Stimulated activated CD4-positive, alpha-beta T cell treated with anti-CD3 and anti-CD28 coated beads, Interleukin-2, amount 100 ng/mL, for 48 hours (primary cell): ENCODE measurements around the gene CTSE.
A peak's percentile ranks its signal among the peaks of the same experiment; 100 is the strongest.
"Not testable (repeated sequence)": the region's sequence is repeated elsewhere in the genome, so short reads cannot be mapped to it uniquely, and the experiment has no call there.

ENCODE experiments used
- DNase-seq, 2 donors: peaks; one replicate each; pipeline ENCODE4 v3.0.0-alpha.2; 2020

The CTSE gene

DNA sequence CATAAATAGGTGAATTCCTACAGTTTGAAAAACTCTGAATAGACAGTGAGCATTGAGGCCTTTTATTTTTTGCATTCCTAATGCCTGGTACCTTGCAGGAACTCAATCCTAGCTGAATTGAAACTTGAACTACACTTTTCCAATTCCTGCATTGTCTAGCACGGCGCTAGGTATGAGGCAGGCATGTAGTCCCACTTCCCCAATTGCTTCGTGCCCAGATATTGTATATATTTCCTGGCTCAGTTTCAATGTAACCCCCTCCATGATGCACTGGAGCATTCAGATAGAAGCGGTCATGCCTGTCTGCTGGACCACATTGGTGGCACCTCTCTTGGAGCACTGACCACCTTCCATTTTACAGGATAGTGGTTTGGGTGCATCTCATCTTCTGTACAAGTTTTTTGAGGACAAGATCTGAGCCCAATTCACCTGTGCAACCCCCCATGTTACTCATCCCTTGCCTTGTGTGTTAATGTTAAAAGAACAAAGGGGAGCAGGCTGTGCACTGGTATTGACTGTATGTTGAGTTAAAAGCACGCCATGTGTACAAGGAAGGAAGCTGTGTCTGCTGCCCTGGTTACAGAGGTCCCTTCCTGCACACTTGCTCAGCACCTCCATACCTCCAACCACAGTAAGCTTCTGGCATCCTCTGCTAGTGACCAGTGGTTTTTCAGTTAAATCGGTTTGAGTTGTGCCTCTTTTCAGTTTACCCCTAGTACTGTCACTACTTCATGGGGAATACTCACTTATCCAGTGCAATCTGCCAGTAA lies 10.5 kb downstream of the CTSE start:
- no peak for DNase-seq

DNA sequence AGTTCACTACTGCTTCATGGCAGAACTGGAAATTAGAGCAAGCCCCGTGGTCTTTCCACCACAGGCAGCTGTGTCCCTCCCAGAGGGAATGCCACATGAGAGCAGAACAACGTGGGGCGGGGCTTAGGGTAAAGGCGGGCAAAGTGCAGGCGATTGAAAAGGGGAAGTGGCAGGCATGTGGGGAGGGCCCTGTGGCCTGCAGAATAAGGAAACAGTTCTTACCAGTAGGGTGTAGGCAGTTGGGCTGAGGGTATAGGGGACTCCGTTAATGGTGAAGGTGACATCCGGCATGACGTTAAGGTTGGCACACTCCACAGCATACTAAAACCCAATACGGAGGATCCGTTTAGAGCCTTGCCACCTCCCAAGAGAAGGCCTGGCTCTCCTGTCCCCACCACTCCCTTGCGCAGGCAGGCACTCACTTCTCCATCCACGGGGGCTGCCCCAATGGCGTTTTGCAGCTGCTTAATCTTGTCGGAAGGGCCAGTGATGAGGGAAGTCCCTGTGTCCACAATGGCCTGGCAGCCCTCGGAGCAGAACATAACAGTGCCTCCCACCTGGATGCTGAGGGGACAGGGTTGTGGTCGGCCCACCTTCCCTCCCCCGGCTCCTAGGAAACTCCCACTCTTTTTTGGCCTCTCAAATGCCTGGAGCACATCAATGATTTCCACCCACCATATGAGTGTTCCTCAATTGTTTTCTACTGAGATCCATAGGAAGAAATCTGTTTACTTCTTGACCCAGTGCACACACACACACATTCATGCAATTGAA lies 11.4 kb downstream of the CTSE start:
- DNase-seq = no peak

DNA sequence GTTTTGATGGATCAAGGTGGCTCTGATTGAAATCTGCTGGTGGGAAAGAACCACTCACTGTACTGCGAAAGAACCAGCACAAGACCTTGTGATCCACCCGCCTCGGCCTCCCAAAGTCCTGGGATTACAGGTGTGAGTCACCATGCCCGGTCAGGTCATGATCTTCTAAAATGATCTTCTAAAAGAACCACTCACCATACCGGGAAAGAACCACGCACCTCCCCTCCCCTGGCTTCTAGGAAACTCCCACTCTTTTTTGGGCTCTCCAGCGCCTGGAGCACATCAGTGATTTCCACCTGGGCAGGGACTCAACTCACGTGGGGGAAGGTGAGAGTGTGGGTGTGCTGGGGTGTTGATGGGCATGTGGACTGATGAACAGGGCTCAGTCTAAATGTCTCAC lies 12.6 kb downstream of the CTSE start:
- DNase-seq = no peak

DNA sequence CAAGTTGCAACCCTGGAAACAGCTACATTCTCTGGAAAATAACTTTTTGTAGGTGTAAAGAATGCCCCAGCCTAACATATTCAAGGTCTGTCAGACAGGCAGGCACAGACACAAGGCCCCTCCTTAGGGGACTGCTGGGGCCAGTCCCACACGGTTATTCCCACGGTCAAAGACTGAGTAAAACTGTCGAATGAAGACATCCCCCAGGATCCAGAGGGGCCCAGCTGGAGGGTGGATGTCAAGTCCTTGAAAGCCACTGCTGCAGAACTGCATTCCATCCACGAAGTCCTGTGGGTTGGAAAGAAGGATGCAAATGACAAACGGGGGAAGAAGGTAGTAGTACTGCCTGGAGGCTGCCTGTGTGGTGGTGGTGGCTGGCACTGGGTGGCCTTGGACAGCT lies 13.6 kb downstream of the CTSE start:
- no peak for DNase-seq

DNA sequence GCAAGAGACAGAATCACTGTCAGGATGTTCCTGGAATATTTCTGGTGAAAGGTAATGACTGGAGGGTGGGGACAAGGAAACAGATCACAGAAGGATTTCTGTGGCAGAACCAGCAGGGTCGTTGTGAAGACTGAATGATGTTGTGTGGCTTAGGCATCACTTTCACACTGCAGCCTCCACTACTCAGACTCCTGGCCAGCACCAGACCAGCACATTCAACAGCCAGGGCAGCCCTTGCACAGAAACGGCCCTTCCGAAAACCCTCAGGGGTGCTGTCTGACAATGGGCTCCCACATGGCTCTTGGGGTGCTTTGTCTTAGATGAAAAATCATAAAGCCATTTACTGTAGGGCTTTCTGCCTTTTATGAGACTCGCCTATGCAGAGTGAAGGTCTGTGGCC lies 16.7 kb downstream of the CTSE start:
- no peak for DNase-seq

DNA sequence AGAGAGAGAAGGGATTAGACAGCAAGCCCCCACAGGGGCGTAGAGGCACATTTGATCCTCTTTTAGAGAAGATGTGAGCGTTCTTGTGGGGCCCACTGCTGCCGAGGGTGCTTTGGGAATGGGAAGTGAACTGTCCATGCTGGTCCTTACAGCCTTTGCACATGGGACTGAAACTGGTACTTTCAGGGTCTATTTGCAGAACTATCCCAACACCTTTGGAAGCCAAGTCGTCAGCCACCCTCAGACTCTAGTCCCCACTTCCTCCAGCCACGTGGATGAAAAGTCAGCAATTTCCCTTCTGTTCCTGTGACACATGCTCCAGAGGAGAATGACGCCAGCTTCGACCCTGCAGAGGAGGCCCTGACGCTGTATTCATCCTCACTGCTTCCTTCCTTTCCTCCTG lies 17.9 kb downstream of the CTSE start:
- no peak for DNase-seq

DNA sequence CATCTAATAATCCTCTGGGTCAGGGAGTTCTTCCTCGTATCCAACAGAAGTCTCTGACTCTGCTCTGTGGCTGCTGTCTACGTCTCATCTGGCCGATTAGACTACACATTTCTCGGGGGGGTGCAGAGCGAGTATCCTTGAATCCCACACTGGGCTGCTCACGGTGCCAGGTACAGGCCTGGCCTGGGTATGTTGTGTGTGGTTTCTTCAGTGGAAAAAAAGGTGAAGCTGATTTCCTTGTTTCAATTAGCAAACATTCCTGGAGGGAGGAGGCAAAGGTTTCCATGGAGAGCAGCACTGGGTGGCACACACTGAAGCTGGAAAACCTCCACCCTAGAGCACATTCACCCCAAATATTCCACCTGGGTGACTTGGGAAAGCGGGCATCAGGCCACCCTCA lies 18.5 kb downstream of the CTSE start:
- DNase-seq = no peak

DNA sequence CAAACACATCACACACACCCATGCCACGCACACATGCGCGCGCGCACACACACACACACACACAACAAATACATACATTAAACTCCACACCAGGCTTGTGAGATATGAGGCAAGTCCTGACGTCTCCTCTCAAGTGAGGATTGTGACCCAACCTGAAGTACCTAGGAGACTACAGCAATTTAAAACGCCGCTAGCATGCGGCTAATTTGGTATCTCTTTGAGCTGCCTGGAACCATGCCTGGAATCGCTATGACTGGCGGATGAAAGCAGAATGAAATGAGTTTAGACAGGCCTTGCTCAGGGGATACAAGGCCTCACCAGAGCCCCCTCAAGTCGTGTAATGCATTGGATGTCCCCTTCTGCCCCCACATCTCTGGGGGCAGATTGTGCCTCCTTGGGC lies 18.9 kb downstream of the CTSE start:
- no peak for DNase-seq

DNA sequence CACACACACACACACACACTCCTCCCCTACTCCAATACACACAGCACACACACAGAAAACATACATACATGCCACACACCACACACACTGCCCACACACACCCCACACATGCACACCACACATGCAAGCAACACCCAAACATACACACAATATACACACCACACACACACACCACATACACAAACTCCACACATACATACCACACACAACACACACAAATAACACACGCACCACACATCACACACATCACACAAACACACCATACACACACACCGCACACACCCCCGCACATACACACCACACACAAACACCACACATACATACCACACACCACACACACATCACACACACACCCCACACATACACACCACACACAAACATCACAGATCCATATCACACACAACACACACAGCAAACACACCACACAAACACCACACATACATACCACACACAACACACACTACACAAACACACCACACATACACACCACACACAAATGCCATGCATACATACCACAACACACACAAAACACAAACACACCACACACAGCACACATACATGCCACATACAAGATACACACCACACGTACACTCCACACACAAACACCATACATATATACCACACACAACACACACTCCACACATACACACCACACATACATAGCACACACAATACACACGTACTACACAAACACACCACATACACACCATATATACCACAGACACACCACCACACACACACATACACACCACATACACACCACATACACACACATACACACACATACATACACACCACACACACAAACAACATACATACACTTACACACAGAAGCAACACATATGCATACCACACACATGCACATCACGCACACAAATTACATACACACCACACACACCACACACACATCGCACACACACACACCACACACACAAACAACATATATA lies 19.6 kb downstream of the CTSE start:
- DNase-seq = no peak

DNA sequence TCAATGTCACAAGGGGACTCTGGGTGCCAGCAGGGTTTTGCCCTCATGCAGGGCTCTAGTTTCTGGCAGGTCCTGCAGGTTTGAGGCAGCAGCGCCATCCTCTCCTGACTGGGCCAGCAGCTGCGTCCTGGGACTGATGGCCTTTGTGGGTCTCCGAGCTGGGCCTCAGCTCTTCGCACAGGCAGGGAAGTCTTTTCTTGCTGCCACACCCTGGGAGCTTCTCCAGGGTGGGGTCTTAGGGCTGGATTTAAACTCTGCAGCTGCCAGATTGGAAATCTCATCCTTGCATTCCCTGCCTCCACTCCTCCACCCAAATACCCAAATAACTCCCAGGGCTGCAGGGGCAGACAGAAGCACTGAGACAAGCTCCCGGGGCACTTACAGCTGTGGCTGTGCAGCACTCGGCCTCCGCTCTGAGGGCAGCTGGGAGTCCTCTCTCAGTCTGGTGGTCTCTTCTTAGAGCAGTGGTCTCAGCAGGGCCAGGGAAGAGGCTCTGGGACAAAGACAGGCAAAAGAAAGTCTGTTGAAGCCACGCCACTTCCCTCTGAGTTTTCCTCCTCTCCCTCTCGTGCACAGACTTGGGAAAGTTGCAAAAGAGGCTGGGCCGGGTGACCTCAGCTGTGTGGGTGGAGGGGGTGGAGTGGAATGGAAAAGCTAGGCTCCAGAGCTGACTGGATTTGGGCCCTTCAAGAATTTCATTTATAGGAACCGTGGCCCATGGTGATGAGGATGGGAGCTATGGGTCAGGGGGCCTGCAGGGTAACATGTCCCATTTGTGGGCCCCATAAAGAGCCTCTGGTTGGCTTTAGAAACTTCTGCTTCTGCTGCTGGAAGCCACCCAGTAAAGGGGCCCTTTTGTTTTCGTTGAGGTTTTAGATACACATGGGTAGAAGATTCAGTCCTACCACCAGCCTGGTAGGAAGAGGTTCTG lies 20.6 kb downstream of the CTSE start, which contains the start of gene RAB7B:
TSS of gene RAB7B (minus strand) at position 525 of the 931 bp plus-strand sequence. CDS start 9,260 bp downstream, outside the sequence.
- no peak for DNase-seq

DNA sequence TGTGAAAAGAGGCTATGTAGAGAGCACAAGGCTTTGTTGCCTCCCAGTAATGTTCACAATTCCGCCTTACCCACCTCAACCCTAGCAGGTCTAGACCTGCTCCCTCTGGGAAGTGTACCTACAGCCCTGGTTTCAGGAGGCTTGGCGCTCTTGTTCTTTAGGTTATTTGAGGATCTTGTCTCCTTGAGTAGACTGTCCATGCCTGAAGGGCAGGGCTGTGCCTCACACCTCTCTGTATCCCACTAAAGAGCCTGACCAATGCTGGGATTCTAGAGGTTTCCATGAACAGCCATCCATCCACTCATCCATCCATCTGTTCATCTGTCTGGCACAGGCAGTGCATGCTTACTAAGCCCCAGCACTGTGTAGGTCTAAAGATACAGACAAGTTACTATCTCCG lies 21.5 kb downstream of the CTSE start:
- no peak for DNase-seq

DNA sequence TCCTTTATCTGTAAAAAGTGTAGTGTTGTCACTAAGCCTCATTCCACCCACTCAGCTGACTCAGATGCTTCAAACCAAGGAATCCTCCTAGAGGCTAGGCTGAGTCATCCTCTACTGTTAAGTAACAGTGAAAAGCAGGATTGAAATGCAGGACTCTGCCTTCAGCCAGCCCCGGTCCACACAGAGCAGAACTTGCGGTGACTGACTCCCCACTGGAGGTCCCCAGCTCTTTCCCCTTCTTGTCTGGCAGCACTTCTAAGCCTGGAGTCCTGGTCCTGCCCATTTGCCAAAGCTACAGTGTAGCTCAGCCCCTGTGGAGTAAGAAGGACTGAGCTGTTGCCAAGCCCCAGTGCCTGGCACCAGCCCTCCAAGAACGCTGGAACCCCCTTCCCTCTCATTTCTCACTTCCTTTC lies 22.2 kb downstream of the CTSE start:
- peak; percentile 26 to 39 for DNase-seq

DNA sequence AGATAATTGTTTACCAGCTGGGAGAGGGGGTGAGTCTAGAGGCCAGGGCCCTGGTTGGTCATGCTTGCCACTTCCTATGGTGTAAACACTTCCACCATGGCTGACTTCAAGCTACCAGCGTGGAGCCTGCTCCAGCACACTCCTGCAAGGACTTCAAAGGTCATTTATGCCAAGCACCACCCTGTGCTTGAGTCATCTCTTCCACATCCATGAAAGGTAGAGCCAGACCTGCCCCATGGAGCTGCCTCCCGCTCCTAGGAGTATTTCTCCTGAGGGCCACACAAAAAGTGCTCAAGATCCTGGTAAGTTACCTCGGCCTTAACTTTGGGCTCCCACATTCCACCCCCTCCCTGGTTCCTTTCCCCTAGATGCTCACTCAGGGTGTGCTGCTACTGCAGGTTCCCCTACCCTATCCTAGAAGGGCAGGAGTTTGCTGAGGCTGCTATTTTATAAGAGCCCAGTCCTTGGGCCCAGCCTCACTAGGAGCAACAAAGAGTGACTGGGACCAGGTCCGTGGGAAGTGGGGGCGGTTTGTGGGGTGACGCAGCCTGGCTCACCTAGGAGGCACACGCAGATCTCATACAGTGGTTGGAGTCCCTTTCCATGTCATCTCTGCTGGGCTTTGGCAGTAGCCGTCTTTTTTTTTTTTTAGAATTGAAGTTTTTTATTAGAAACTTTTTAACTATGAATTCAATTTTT lies 22.9 kb downstream of the CTSE start:
- DNase-seq = peak; percentile 22 to 32

DNA sequence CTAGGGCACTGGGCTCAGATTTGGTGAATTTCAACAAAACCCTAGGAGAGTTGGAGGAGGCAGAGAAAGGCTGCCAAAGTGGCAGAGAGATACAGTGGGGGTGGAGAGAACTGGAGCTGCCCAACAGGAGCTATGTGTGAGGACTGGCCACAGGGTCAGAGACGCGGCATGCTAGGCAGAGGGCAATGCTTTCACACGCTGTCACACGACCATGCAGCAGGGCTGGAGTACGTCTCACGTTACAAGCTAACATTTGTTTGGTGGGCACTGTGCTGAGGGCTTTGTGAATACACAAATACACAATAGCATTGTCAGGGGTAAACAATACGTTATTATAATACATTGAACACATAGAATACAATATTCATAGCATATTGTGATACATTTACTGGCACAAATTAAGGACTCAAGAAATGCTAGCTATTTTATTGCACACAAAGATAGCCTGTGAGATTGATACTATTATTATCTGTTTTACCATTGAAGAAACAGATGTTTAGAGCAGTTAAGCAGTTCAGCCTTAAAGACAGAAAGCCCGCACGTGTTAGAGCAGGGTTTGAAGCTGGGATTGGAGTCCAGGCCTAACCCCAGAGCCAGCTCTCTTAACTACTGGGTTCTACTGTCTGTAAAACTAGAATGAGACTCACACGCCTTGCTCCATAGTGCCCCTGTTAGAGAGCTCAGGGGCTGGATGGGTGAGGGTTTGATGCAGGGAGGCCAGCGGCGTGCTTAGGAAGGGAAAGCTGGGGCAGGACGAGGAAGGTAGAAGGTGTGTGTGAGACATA lies 25.0 kb downstream of the CTSE start:
- DNase-seq = no peak

DNA sequence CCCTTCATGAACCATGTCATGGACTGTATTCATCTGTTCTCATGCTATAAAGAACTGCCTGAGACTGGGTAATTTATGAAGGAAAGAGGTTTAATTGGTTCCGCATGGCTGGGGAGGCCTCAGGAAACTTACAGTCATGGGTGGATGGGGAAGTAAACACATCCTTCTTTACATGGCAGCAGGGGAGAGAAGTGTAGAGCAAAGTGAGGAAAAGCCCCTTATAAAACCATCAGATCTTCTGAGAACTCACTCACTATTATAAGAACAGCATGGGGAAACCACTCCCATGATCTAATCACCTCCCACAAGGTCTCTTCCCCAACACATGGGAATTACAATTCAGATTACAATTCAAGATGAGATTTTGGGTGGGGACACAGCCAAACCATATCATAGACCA lies 27.1 kb downstream of the CTSE start:
- DNase-seq = not testable (repeated sequence)

DNA sequence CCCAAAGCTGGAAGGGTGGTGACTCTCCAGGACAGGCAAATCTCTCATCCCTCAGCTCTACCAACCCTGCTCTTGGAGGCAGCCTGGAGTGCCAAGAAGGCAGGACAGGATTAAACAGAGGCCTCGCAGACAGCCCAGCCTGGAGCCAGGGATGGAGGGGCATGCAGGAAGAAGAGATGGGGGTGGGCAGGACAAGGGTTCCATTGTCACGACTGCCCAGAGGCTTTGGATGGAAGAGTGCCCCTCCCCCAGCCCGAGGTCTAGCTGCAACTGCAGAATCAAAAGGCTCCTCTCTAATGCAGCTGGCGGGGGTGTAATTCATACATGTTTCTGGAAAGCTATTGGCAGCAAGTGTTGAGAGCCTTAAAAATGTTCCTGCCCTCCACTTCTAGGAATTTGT lies 29.3 kb downstream of the CTSE start:
- DNase-seq = no peak

DNA sequence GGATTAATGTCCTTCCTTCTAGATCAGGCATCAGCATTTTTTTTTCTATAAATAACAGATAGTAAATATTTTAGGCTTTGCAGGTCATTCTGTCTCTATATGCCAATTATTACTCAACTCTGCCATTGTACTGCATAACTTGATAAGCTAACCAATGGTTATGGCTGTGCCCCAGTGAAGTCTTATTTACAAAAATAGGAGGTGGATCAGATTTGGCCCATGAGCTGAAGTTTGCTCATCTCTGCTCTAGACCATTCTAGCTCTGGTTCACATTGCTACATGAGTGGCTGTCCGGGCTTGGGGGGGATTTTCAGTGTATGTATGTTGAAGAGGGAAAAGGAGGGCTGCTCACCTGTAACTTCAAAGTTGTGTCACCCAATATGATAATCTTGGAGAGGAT lies 30.6 kb downstream of the CTSE start:
- no peak for DNase-seq

DNA sequence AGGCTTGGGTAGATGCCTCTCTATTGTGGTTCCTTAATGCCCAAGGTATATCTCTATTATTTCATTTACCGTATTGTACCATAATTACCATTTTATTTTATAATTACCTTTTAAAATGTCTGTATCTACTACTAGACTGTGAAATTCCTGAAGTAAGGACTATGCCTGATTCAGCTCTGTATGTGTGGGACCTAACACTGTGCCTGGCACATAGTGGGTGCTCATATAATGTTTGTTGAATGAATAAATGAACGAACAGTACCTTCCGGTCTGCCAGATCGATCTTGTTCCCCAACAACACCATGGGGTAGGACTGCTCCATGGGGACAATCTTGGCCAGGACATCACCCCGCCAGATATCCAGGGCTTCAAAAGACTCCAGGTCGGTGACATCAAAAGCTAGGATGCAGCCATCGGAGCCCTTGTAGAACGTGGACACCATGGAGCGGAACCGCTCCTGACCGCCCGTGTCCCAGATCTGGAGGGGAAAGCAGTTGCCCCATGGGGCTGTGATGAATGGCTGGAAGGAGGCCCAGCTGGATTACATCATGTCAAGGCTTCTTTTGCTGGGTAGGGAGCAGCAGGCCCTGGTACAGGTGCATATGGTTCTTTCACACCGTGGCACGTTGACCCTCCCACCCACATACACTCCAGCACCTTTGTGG lies 31.3 kb downstream of the CTSE start:
- DNase-seq = no peak

DNA sequence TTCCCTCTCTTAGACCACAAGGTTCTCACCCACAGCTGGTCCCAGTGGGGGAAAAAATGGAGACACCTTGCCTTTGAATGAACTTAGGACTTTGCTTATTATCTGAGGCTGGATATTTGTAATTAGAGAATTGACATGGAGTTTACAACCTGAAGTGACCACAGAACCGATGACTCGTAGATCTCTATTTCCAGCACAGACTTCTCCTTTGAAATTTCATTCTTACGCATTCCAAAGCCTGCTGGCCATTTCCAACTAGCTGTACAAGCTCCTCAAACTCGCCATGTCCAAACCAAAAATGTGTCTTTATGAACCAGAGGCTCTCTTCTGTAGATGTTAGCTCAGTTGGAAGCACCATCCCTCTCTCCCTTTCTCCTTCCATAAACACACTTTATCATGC lies 32.5 kb downstream of the CTSE start:
- no peak for DNase-seq

DNA sequence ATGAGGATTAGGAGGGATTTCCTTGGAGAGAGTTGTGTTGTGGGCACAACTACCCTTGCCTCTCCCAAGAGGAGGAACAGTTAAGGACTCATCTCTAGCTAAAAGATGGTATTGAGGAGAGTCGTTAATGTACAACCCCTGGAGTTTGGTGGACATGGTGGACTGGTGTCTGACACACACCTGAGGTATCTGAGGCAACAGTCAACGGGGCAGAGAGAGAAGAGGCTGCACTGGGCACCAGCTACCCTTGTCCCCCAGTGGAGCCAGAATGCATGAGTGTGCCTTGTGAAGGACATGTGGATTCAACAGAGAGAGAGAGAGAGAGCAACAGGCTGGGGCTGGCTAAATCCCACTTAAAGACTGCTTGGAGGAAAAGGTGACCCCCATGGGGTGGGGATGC lies 33.5 kb downstream of the CTSE start:
- DNase-seq = no peak
